GM10248 (cell line): ENCODE measurements around the gene LSP1.

Experiments
- CTCF ChIA-PET: fragments of 300-600 bp; sonication (Branson Sonifier 250); formaldehyde crosslinking; extraction: SDS; loops from one replicate; lab custom pipeline; 2021; ENCODE audit warnings: antibody characterized with exemption; lab: Yijun Ruan, JAX
- POLR2A ChIA-PET: fragments of 350-650 bp; sonication (Branson Sonifier 250); formaldehyde crosslinking; extraction: SDS; loops from one replicate; lab custom pipeline; 2020; ENCODE audit warnings: antibody characterized with exemption; lab: Yijun Ruan, JAX
- DNase-seq: peaks from one replicate; pipeline ENCODE4 v3.0.0; 2012; ENCODE audit errors: extremely low spot score
- CTCF ChIP-seq: IDR thresholded peaks from 2 replicates; pipeline ENCODE4 v1.5.1; 2012; ENCODE audit warnings: mild to moderate bottlenecking, low read depth; ENCODE audit errors: extremely low read depth, missing control alignments, control extremely low read depth

The LSP1 gene

GRCh38 chr11:1927848-1928469 is 75.1 kb downstream of the LSP1 start:
- TF ChIP-seq CTCF, result no peak
- POLR2A ChIA-PET, result interaction anchor here (0.6 kb wide), 1 partner anchor 19 kb away, joined by 3 read pairs; no protein-coding TSS in a partner anchor
- DNase-seq, result no peak
- CTCF ChIA-PET, result interaction anchor here (1.0 kb wide), 1 partner anchor 8 kb away, joined by 3 read pairs; no protein-coding TSS in a partner anchor

- CTCF ChIA-PET, result no interaction called here
- DNase-seq, result no peak
- POLR2A ChIA-PET, result no interaction called here
- no peak for TF ChIP-seq CTCF
Measured at GRCh38 chr11:1928470-1928890, 75.6 kb downstream of the LSP1 start.

- ChIA-PET POLR2A (no interaction called here), CTCF (no interaction called here)
- no peak for DNase-seq
- no peak for TF ChIP-seq CTCF
Measured at GRCh38 chr11:1928891-1929541, 76.1 kb downstream of the LSP1 start.

GRCh38 chr11:1929621-1930461 is 77.0 kb downstream of the LSP1 start:
- DNase-seq, result no peak
- ChIA-PET POLR2A (no interaction called here), CTCF (interaction anchor here (0.7 to 0.9 kb wide), 2 partner anchors 48 to 236 kb away, joined by 3 read pairs; no protein-coding TSS in a partner anchor)
- TF ChIP-seq CTCF, result no peak

GRCh38 chr11:1930462-1930830 is 77.6 kb downstream of the LSP1 start:
- ChIA-PET POLR2A (no interaction called here), CTCF (interaction anchor here (0.7 to 0.9 kb wide), 2 partner anchors 48 to 236 kb away, joined by 3 read pairs; no protein-coding TSS in a partner anchor)
- TF ChIP-seq CTCF, result no peak
- no peak for DNase-seq
